MM.1S (cell line): ENCODE measurements around the gene PTPRD.

Experiments used
- EZH2 ChIP-seq: fragments of 300-600 bp; sonication (generic); optimal IDR thresholded peaks from 2 replicates; pipeline ENCODE3; 2017; ENCODE audit warnings: low read depth, mild to moderate bottlenecking, antibody characterized with exemption, low read length, mixed read lengths
- TF ChIP-seq, protein P1 (sequence below): fragments of 300-600 bp; sonication (generic); IDR thresholded peaks from 2 replicates; pipeline ENCODE4 v1.5.1; 2016; ENCODE audit warnings: antibody characterized with exemption, low read length, mixed read lengths

DNA sequence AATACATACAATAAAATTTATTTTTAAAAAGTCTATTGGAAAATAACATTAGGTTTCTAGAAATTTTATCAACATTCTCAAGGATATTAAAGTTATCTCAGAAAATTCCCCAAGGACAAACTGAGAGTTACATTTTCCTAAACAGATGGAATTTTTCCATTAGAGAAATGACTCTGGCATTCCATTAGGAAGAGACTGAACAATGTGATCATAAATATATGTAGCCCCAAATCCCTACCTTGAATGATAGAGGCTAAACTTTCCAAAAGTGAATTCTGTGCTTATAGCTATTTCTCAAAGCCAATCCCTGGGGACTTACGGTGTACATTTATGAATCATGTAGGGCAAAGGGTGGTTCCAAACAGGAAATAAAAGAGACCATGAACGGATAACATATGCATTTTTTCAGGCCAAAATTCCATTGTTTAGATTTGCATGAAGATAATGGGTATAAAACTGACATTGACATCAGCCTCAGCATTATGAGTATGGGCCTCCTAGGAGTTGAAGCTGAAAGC lies 1632.2 kb downstream of the PTPRD start:
- TF ChIP-seq, protein P1, sequence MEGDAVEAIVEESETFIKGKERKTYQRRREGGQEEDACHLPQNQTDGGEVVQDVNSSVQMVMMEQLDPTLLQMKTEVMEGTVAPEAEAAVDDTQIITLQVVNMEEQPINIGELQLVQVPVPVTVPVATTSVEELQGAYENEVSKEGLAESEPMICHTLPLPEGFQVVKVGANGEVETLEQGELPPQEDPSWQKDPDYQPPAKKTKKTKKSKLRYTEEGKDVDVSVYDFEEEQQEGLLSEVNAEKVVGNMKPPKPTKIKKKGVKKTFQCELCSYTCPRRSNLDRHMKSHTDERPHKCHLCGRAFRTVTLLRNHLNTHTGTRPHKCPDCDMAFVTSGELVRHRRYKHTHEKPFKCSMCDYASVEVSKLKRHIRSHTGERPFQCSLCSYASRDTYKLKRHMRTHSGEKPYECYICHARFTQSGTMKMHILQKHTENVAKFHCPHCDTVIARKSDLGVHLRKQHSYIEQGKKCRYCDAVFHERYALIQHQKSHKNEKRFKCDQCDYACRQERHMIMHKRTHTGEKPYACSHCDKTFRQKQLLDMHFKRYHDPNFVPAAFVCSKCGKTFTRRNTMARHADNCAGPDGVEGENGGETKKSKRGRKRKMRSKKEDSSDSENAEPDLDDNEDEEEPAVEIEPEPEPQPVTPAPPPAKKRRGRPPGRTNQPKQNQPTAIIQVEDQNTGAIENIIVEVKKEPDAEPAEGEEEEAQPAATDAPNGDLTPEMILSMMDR = no peak
- no peak for TF ChIP-seq EZH2
